ENCODE measurements around the gene ENOX2.
"Not testable (repeated sequence)": the region's sequence is repeated elsewhere in the genome, so short reads cannot be mapped to it uniquely, and the experiment has no call there.

The ENOX2 gene

GRCh38 chrX:130902783-130903613 is at the start of gene ENOX2:
Gene ENOX2, minus strand, starts transcription at chrX:130903209. Its CDS starts 199,993 bp downstream, at chrX:130703216.
- no peaks in the 10 kb centered on the region for H3K9me3 ChIP-seq (ENCODE audit: control insufficient read depth, low read length)
- H3K9ac ChIP-seq (ENCODE audit: low read length), result peak within 1 kb of the TSS; percentile 86
- DNase-seq (ENCODE audit: low read depth), result peak; percentile 96
- H3K27me3 ChIP-seq (replicated peaks; ENCODE audit: control insufficient read depth, insufficient read depth, low read length), result peaks cover 5% of the 10 kb centered on the region
- H3K4me3 ChIP-seq (ENCODE audit: low read length), result peak within 1 kb of the TSS; percentile 84
- H3K36me3 ChIP-seq (ENCODE audit: control insufficient read depth, insufficient read depth, low read length, severe bottlenecking), result no peaks in the 10 kb centered on the region
- H3K4me1 ChIP-seq (ENCODE audit: control insufficient read depth, insufficient read depth, low read length), result peaks cover 4% of the 10 kb centered on the region

- no peak for DNase-seq (ENCODE audit: low read depth)
- Histone ChIP-seq H3K9me3 (ENCODE audit: control insufficient read depth, low read length) (peaks cover 18% of the 10 kb centered on the region), H3K4me3 (ENCODE audit: low read length) (no peak overlapping the region), H3K4me1 (ENCODE audit: control insufficient read depth, insufficient read depth, low read length) (no peaks in the 10 kb centered on the region), H3K36me3 (ENCODE audit: control insufficient read depth, insufficient read depth, low read length, severe bottlenecking) (no peaks in the 10 kb centered on the region), H3K9ac (ENCODE audit: low read length) (no peak overlapping the region), H3K27me3 (replicated peaks; ENCODE audit: control insufficient read depth, insufficient read depth, low read length) (peaks cover 13% of the 10 kb centered on the region)
Observed at GRCh38 chrX:130952266-130953043, 49.4 kb upstream of the ENOX2 start.

DNA sequence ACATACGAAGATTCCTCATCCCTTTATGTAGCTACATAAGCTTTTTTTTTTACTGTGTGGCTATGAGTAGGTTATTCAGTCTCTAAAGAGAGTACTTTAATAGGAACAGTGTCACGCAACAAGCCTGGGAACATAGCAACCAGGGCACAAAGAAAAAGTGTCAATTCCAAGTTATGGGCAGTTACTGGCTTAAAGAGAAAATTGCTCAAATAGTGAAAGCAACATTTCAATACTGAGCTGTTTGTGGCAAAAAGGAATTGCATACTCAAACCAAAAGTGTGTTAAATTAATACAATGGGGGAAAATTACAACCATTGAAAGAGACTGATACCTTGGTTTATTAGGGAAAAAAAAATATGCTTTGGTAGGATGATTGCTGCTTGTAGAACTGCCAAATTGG is 41.2 kb upstream of the ENOX2 start:
- peaks cover 29% of the 10 kb centered on the region for H3K27me3 ChIP-seq (replicated peaks; ENCODE audit: control insufficient read depth, insufficient read depth, low read length)
- H3K9me3 ChIP-seq (ENCODE audit: control insufficient read depth, low read length), result peaks cover 19% of the 10 kb centered on the region
- DNase-seq (ENCODE audit: low read depth), result no peak
- no peaks in the 10 kb centered on the region for H3K4me1 ChIP-seq (ENCODE audit: control insufficient read depth, insufficient read depth, low read length)
- no peak overlapping the region for H3K4me3 ChIP-seq (ENCODE audit: low read length)
- H3K36me3 ChIP-seq (ENCODE audit: control insufficient read depth, insufficient read depth, low read length, severe bottlenecking), result no peaks in the 10 kb centered on the region
- H3K9ac ChIP-seq (ENCODE audit: low read length), result no peak overlapping the region

GRCh38 chrX:130937101-130937500 is 34.1 kb upstream of the ENOX2 start:
- H3K27me3 ChIP-seq (replicated peaks; ENCODE audit: control insufficient read depth, insufficient read depth, low read length), result no peaks in the 10 kb centered on the region

GRCh38 chrX:130933358-130933757 is 30.3 kb upstream of the ENOX2 start:
- Histone ChIP-seq H3K36me3 (ENCODE audit: control insufficient read depth, insufficient read depth, low read length, severe bottlenecking) (no peaks in the 10 kb centered on the region), H3K9ac (ENCODE audit: low read length) (no peak overlapping the region), H3K9me3 (ENCODE audit: control insufficient read depth, low read length) (no peaks in the 10 kb centered on the region), H3K4me1 (ENCODE audit: control insufficient read depth, insufficient read depth, low read length) (no peaks in the 10 kb centered on the region), H3K27me3 (replicated peaks; ENCODE audit: control insufficient read depth, insufficient read depth, low read length) (peaks cover 2% of the 10 kb centered on the region), H3K4me3 (ENCODE audit: low read length) (no peak overlapping the region)
- DNase-seq (ENCODE audit: low read depth), result no peak

More at GRCh38 chrX:130937101-130937500, 34.1 kb upstream of the ENOX2 start:
- no peak overlapping the region for H3K9ac ChIP-seq (ENCODE audit: low read length)
- H3K36me3 ChIP-seq (ENCODE audit: control insufficient read depth, insufficient read depth, low read length, severe bottlenecking), result no peaks in the 10 kb centered on the region
- no peak overlapping the region for H3K4me3 ChIP-seq (ENCODE audit: low read length)
- no peaks in the 10 kb centered on the region for H3K9me3 ChIP-seq (ENCODE audit: control insufficient read depth, low read length)
- no peak for DNase-seq (ENCODE audit: low read depth)
- no peaks in the 10 kb centered on the region for H3K4me1 ChIP-seq (ENCODE audit: control insufficient read depth, insufficient read depth, low read length)

DNA sequence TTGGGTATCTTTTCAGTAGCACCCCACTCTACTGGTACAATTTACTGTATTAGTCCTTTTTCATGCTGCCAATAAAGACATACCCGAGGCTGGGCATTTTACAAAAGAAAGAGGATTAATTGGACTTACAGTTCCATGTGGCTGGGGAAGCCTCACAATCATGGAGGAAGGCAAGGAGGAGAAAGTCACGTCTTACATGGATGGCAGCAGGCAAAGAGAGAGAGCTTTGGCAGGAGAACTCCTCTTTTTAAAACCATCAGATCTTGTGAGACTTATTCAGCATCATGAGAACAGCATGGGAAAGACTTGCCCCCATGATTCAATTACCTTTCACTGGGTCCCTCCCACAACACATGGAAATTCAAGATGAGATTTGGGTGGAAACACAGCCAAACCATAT is 17.4 kb upstream of the ENOX2 start:
- peaks cover 10% of the 10 kb centered on the region for H3K9me3 ChIP-seq (ENCODE audit: control insufficient read depth, low read length)
- not testable (repeated sequence) for H3K27me3 ChIP-seq (replicated peaks; ENCODE audit: control insufficient read depth, insufficient read depth, low read length); H3K9ac ChIP-seq (ENCODE audit: low read length); DNase-seq (ENCODE audit: low read depth); H3K4me3 ChIP-seq (ENCODE audit: low read length); H3K36me3 ChIP-seq (ENCODE audit: control insufficient read depth, insufficient read depth, low read length, severe bottlenecking); H3K4me1 ChIP-seq (ENCODE audit: control insufficient read depth, insufficient read depth, low read length)

DNA sequence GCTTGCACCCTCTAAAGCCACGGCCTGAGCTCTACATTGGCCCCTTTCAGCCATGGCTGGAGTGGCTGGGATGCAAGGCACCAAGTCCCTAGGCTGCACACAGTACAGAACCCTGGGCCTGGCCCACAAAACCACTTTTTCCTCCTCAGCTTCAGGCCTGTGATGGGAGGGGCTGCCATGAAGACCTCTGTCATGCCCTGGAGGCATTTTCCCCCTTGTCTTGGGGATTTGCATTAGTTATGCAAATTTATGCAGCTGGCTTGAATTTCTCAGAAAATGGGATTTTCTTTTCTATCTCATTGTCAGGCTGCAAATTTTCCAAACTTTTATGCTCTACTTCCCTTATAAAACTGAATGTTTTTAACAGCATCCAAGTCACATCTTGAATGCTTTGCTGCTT is 16.7 kb upstream of the ENOX2 start:
- not testable (repeated sequence) for DNase-seq (ENCODE audit: low read depth); H3K9ac ChIP-seq (ENCODE audit: low read length); H3K36me3 ChIP-seq (ENCODE audit: control insufficient read depth, insufficient read depth, low read length, severe bottlenecking); H3K27me3 ChIP-seq (replicated peaks; ENCODE audit: control insufficient read depth, insufficient read depth, low read length); H3K4me3 ChIP-seq (ENCODE audit: low read length)
- Histone ChIP-seq H3K9me3 (ENCODE audit: control insufficient read depth, low read length) (peaks cover 10% of the 10 kb centered on the region), H3K4me1 (ENCODE audit: control insufficient read depth, insufficient read depth, low read length) (peaks cover 10% of the 10 kb centered on the region)

DNA sequence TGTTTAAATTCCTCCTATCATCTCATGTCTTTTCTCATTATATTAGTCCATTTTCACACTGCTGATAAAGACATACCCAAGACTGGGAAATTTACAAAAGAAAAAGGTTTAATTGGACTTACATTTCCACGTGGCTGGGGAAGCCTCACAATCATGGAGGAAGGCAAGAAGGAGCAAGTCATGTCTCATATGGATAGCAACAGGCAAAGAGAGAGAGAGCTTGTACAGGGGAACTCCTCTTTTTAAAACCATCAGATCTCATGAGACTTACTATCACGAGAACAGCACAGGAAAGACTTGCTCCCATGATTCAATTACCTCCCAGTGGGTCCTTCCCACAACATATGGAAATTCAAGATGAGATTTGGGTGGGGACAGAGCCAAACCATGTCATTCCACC is 15.5 kb upstream of the ENOX2 start:
- not testable (repeated sequence) for H3K36me3 ChIP-seq (ENCODE audit: control insufficient read depth, insufficient read depth, low read length, severe bottlenecking); H3K9ac ChIP-seq (ENCODE audit: low read length); H3K27me3 ChIP-seq (replicated peaks; ENCODE audit: control insufficient read depth, insufficient read depth, low read length); H3K4me3 ChIP-seq (ENCODE audit: low read length); DNase-seq (ENCODE audit: low read depth)
- Histone ChIP-seq H3K9me3 (ENCODE audit: control insufficient read depth, low read length) (peaks cover 10% of the 10 kb centered on the region), H3K4me1 (ENCODE audit: control insufficient read depth, insufficient read depth, low read length) (peaks cover 11% of the 10 kb centered on the region)

GRCh38 chrX:130916636-130917422 is 13.8 kb upstream of the ENOX2 start:
- Histone ChIP-seq H3K9ac (ENCODE audit: low read length) (no peak overlapping the region), H3K36me3 (ENCODE audit: control insufficient read depth, insufficient read depth, low read length, severe bottlenecking) (no peaks in the 10 kb centered on the region), H3K27me3 (replicated peaks; ENCODE audit: control insufficient read depth, insufficient read depth, low read length) (peaks cover 2% of the 10 kb centered on the region), H3K4me3 (ENCODE audit: low read length) (no peak overlapping the region), H3K4me1 (ENCODE audit: control insufficient read depth, insufficient read depth, low read length) (peaks cover 11% of the 10 kb centered on the region), H3K9me3 (ENCODE audit: control insufficient read depth, low read length) (peaks cover 4% of the 10 kb centered on the region)
- peak; percentile 72 for DNase-seq (ENCODE audit: low read depth)

- DNase-seq (ENCODE audit: low read depth), result peak; percentile 38
- H3K36me3 ChIP-seq (ENCODE audit: control insufficient read depth, insufficient read depth, low read length, severe bottlenecking), result no peaks in the 10 kb centered on the region
- no peak overlapping the region for H3K9ac ChIP-seq (ENCODE audit: low read length)
- H3K4me1 ChIP-seq (ENCODE audit: control insufficient read depth, insufficient read depth, low read length), result peaks cover 11% of the 10 kb centered on the region
- peaks cover 4% of the 10 kb centered on the region for H3K27me3 ChIP-seq (replicated peaks; ENCODE audit: control insufficient read depth, insufficient read depth, low read length)
- no peak overlapping the region for H3K4me3 ChIP-seq (ENCODE audit: low read length)
- H3K9me3 ChIP-seq (ENCODE audit: control insufficient read depth, low read length), result no peaks in the 10 kb centered on the region
Observed at GRCh38 chrX:130915302-130915701, 12.3 kb upstream of the ENOX2 start.

All from adipocyte (in vitro differentiated cells).